ENCODE data around the gene PPP6R3.
"Not testable (repeated sequence)": the region's sequence is repeated elsewhere in the genome, so short reads cannot be mapped to it uniquely, and the experiment has no call there.

DNA sequence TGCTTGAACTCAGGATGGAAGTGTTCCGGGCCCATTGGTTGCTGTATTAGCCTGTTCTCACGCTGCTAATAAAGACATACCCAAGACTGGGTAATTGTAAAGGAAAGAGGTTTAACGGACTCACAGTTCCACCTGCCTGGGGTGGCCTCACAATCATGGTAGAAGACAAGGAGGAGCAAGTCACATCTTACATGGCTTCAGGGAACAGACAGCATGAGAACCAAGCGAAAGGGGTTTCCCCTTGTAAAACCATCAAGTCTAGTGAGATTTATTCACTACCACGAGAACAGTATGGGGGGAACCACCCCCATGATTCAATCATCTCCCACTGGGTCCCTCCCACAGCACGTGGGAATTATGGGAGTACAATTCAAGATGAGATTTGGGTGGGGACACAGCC is 12.6 kb upstream of the PPP6R3 start:
- not testable (repeated sequence) for TF ChIP-seq CTCF (conservative IDR thresholded peaks at IDR 0.05 in 1 of 2, IDR thresholded peaks at IDR 0.05 in 1 of 2; ENCODE audit: extremely low read depth in 1 of 2, insufficient read depth in 1 of 2, low read depth in 1 of 2, low read length in 2 of 2); EZH2 (IDR thresholded peaks at IDR 0.05; ENCODE audit: borderline replicate concordance, low read length)
